ENCODE data around the gene SAFB. TPM values are rescaled to one million over a fixed set of nuclear protein-coding genes. Genes with fewer than 3 reads are reported as not detected.

The SAFB gene
- total RNA-seq, 1 experiment from 2014 or later = 68.7 TPM

GRCh38 chr19:5665781-5666513, 43.1 kb downstream of the SAFB start:
- Histone ChIP-seq H2AFZ (no peak overlapping the region), H3K9me2 (ENCODE audit: insufficient read depth) (no peaks in the 10 kb centered on the region), H3K27ac (no peak overlapping the region), H3K4me3 (no peak overlapping the region), H3K27me3 (ENCODE audit: insufficient read depth, low read depth) (no peaks in the 10 kb centered on the region), H3K79me2 (ENCODE audit: low read depth) (no peaks in the 10 kb centered on the region), H3F3A (ENCODE audit: insufficient read depth, low read depth) (no peaks in the 10 kb centered on the region), H3K4me2 (no peak overlapping the region), H3K36me3 (ENCODE audit: low read depth) (no peaks in the 10 kb centered on the region), H4K20me1 (ENCODE audit: insufficient read depth) (no peaks in the 10 kb centered on the region; the same call in 1 of the 2 replicates), H3K4me1 (replicated peaks; ENCODE audit: insufficient read depth) (no peaks in the 10 kb centered on the region), H3K9me3 (ENCODE audit: insufficient read depth, low read depth) (no peaks in the 10 kb centered on the region)
- ChIA-PET POLR2A (ENCODE audit: unreplicated experiment) (interaction anchor here (0.6 kb wide), 2 partner anchors 207 to 432 kb away, joined by 3 to 9 read pairs; no protein-coding TSS in a partner anchor), CTCF (no interaction called here)
- intact Hi-C loops (cut with micrococcal nuclease; ENCODE audit: unreplicated experiment) = no loop called here
- TF ChIP-seq EZH2 (IDR thresholded peaks at IDR 0.05; ENCODE audit: low read depth) (no peak), CTCF (conservative IDR thresholded peaks at IDR 0.05) (no peak)
- no TSS peak for BruUV-seq (replicated peaks)
- no peak for DNase-seq

GRCh38 chr19:5666921-5667610, 44.2 kb downstream of the SAFB start:
- Histone ChIP-seq H3K27me3 (ENCODE audit: insufficient read depth, low read depth) (no peaks in the 10 kb centered on the region), H2AFZ (no peak overlapping the region), H3K4me3 (no peak overlapping the region), H3F3A (ENCODE audit: insufficient read depth, low read depth) (no peaks in the 10 kb centered on the region), H3K27ac (no peak overlapping the region), H3K79me2 (ENCODE audit: low read depth) (no peaks in the 10 kb centered on the region), H4K20me1 (ENCODE audit: insufficient read depth) (no peaks in the 10 kb centered on the region; the same call in 1 of the 2 replicates), H3K36me3 (ENCODE audit: low read depth) (no peaks in the 10 kb centered on the region), H3K9me3 (ENCODE audit: insufficient read depth, low read depth) (no peaks in the 10 kb centered on the region), H3K9me2 (ENCODE audit: insufficient read depth) (no peaks in the 10 kb centered on the region), H3K4me1 (replicated peaks; ENCODE audit: insufficient read depth) (no peaks in the 10 kb centered on the region), H3K4me2 (no peak overlapping the region)
- POLR2A ChIA-PET (ENCODE audit: unreplicated experiment) = no interaction called here
- no peak for DNase-seq
- BruUV-seq (replicated peaks) = no TSS peak
- CTCF ChIA-PET = no interaction called here
- TF ChIP-seq CTCF (conservative IDR thresholded peaks at IDR 0.05) (no peak), EZH2 (IDR thresholded peaks at IDR 0.05; ENCODE audit: low read depth) (no peak)
- intact Hi-C loops (cut with micrococcal nuclease; ENCODE audit: unreplicated experiment) = no loop called here

- no peaks in the 10 kb centered on the region; the same call in 1 of the 2 replicates for H4K20me1 ChIP-seq (ENCODE audit: insufficient read depth)
Observed at GRCh38 chr19:5667751-5668271, 44.9 kb downstream of the SAFB start.

More at GRCh38 chr19:5667751-5668271, 44.9 kb downstream of the SAFB start:
- no peak for TF ChIP-seq CTCF (conservative IDR thresholded peaks at IDR 0.05)
- intact Hi-C loops (cut with micrococcal nuclease; ENCODE audit: unreplicated experiment) = no loop called here
- H3K27ac ChIP-seq = no peak overlapping the region
- no peaks in the 10 kb centered on the region for H3F3A ChIP-seq (ENCODE audit: insufficient read depth, low read depth)
- no peak overlapping the region for H2AFZ ChIP-seq
- no peak overlapping the region for H3K4me2 ChIP-seq
- H3K9me2 ChIP-seq (ENCODE audit: insufficient read depth) = no peaks in the 10 kb centered on the region
- POLR2A ChIA-PET (ENCODE audit: unreplicated experiment) = no interaction called here
- BruUV-seq (replicated peaks) = no TSS peak
- no peaks in the 10 kb centered on the region for H3K4me1 ChIP-seq (replicated peaks; ENCODE audit: insufficient read depth)
- H3K4me3 ChIP-seq = no peak overlapping the region
- H3K79me2 ChIP-seq (ENCODE audit: low read depth) = no peaks in the 10 kb centered on the region
- CTCF ChIA-PET = no interaction called here
- H3K27me3 ChIP-seq (ENCODE audit: insufficient read depth, low read depth) = no peaks in the 10 kb centered on the region
- no peak for DNase-seq
- no peaks in the 10 kb centered on the region for H3K36me3 ChIP-seq (ENCODE audit: low read depth)
- no peaks in the 10 kb centered on the region for H3K9me3 ChIP-seq (ENCODE audit: insufficient read depth, low read depth)

Measured in PC-9 (cell line).